Astrocyte of the cerebellum (primary cell): ENCODE measurements around the gene P2RX3.

Source experiments
- DNase-seq: peaks from one replicate; pipeline ENCODE4 v3.0.0-alpha.2; 2011; ENCODE audit warnings: low read depth
- H3K4me3 ChIP-seq: 2 replicates; pipeline ENCODE4 v1.5.1; 2011; ENCODE audit warnings: mild to moderate bottlenecking, low read depth, low read length, moderate library complexity
- in situ Hi-C: cut with HindIII; loops from 2 replicates; pipeline ENCODE4 v1.10.0; 2017; ENCODE audit warnings: low sequenced_read_pairs
- TF ChIP-seq, protein P1 (sequence below): IDR thresholded peaks from 2 replicates; pipeline ENCODE4 v1.5.1; 2012; ENCODE audit warnings: low read length, low read depth, moderate library complexity, mild to moderate bottlenecking; ENCODE audit errors: missing control alignments

Gene P2RX3

DNA sequence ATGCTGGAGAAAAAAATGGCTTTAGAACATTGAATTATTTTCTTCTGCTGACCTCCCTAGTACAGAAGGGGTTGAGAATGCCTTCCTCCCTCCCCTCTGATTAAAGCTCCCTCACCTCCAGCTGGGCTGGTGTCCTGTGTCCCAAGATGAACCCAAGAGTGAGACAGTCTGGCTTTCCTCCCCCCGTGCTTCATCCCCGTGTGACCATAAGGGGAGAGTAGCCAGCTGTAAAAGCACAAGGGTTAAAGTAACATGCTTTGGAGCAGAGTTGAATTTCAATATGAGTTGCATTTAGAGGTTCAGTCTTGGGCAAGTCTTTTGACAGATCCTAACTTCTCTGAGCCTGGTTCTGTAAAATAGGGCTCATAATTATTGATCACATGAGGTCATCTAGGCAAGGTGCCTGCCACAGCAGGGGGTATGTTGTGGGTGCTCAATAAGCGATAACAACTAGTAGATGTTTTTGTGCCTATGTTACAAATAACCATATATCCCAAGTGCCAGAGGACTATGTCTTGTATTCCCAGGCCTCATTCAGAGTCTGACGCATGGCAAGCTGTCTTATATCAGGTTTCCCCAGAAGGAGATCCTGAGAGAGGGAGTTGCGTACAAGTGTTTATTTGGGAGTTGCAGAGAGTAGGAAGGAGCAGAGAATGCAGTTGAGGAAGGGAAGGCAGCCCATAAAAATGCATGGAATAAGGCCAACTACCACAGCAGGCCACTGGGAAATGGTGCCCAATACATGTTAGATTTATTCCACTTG is 48.2 kb downstream of the P2RX3 start:
- TF ChIP-seq, protein P1, sequence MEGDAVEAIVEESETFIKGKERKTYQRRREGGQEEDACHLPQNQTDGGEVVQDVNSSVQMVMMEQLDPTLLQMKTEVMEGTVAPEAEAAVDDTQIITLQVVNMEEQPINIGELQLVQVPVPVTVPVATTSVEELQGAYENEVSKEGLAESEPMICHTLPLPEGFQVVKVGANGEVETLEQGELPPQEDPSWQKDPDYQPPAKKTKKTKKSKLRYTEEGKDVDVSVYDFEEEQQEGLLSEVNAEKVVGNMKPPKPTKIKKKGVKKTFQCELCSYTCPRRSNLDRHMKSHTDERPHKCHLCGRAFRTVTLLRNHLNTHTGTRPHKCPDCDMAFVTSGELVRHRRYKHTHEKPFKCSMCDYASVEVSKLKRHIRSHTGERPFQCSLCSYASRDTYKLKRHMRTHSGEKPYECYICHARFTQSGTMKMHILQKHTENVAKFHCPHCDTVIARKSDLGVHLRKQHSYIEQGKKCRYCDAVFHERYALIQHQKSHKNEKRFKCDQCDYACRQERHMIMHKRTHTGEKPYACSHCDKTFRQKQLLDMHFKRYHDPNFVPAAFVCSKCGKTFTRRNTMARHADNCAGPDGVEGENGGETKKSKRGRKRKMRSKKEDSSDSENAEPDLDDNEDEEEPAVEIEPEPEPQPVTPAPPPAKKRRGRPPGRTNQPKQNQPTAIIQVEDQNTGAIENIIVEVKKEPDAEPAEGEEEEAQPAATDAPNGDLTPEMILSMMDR, result no peak
- no peak for DNase-seq
- no peak overlapping the region for H3K4me3 ChIP-seq
- in situ Hi-C loops, result no loop called here

DNA sequence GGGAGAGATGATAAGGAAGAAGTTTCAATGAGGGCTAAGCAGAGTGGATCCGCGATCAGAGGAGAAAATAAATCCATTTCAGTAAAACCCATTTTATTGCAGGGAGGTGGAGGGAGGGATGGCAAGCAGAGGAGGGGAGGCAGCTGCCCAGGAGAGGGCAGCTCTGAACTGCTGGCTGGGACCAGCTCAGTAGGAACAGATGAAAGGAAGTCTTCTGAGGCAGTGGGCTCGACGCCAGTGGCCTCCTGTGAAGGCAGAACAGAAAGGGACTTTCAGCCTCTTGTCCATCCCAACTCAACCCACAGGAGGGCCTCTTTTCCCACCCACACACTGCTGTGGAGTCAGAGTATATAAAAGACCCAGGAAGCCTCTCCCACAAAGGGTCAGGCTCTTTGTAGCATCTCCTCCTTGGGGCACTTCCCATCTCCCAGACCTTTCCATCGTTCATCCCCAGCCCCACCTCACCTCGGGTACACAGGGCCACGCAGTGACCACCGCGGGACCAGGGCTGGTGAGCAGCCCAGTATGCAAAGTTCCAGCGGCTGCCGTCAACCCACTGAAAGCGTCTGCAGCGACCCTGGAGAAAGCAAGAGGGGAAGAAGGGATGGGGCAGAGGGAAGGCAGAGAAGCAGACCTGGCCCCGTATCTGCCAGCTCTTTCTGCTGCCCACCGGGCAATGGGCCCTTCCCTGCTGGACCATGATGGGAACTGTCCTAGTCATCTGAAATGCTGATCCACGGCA is 49.3 kb downstream of the P2RX3 start:
- TF ChIP-seq, protein P1, result no peak
- DNase-seq, result no peak

DNA sequence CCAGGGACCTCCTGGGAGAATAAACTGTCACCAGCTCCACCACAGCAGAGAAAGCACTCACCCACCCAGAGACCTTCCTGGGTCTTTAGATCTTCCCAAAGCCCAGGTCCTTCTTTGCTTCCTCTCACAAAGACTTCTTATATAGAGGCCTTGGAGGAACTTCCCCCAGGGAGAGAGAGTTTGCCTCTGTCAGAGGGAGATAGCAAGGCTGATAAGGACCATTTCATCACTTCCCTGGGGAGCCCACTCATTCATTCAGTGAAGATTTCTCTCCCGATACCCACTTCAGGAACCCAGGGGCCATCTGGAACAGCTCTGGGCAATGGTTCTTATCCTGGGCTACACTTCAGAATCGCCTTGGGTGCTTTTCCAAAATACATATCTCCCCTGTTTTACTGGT is 52.4 kb downstream of the P2RX3 start, which contains the start of gene PRG2:
TSS of gene PRG2 (minus strand) at position 116 of the 400 bp plus-strand sequence. CDS start 706 bp downstream, outside the sequence.
- in situ Hi-C loops, result no loop called here
- no peak for DNase-seq
- TF ChIP-seq, protein P1, result no peak
- H3K4me3 ChIP-seq, result no peak within 1 kb of the TSS

More for the DNA sequence above, 49.3 kb downstream of the P2RX3 start:
- in situ Hi-C loops, result no loop called here
- no peak overlapping the region for H3K4me3 ChIP-seq

DNA sequence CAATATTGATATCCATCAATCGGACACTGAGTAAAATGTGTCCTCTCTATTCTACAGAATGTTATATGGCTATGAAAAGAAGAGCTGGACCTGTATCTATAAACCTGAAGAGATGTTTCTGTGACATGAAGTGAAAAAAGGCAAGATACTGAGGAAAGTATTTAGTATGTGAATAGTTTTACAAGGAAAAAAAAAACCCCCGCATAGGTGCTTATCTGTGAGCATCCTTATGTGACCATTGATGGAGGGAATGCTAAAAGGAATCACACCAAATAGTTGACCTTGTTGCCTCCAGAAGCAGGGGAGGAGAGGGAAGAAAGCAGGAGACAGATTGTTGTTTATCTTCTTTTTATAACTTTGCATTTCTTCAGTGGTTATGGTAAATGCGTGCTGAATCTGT is 53.0 kb downstream of the P2RX3 start:
- DNase-seq, result no peak
- H3K4me3 ChIP-seq, result no peak overlapping the region
- TF ChIP-seq, protein P1, result no peak
- in situ Hi-C loops, result no loop called here

DNA sequence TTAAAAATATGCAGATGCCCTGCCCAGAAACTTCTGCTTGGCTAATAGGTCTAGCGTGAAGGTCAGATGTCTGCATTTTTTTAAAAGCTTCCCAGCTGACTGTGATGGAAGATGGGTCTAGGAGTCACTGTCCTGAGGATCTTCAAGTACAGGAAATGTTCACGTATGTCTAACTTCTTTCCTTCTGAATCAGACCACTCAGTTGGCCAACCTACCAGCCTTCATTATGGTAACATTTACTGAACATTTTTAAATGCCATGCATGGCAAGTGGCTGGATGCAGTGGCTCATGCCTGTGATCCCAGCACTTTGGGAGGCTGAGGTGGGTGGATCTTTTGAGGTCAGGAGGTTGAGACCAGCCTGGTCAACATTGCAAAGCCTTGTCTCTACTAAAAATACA is 53.4 kb downstream of the P2RX3 start:
- TF ChIP-seq, protein P1, result no peak
- no peak for DNase-seq
- in situ Hi-C loops, result no loop called here
- no peak overlapping the region for H3K4me3 ChIP-seq

DNA sequence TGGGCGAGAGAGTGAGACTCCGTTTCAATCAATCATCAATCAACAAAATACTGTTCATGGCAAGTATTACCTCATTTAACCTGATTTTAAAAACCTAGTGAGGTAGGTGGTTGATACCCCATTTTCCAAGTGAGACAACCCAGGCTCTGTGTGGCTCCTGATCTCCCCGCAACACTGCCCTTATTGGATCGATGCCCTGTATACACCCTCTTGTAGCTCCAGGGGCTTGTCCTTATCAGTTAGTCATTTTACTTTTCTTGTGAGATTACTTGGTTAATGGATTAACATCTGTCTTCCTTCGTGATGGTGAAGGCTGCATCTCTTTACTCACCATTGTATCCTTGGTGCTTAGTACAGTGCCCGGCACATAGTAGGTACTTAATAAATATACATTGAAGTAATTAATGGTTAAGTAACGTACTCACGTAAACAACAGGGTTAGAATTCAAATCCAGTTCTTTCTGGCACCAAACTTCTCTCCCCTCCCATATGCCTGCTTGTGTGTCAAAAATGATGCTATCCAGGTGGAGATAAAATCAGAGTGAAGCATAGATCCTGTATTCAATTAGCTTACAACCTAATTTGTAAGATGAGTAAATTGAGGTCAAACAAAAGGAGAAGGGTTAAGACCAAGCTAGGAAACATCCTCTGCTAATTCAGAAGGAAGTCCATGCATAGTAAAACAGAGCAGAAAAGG is 54.1 kb downstream of the P2RX3 start:
- in situ Hi-C loops, result no loop called here
- H3K4me3 ChIP-seq, result no peak overlapping the region

More for the DNA sequence above, 54.1 kb downstream of the P2RX3 start:
- no peak for DNase-seq
- TF ChIP-seq, protein P1, result no peak
